ENCODE results near the gene HDAC4.

HDAC4 gene

DNA sequence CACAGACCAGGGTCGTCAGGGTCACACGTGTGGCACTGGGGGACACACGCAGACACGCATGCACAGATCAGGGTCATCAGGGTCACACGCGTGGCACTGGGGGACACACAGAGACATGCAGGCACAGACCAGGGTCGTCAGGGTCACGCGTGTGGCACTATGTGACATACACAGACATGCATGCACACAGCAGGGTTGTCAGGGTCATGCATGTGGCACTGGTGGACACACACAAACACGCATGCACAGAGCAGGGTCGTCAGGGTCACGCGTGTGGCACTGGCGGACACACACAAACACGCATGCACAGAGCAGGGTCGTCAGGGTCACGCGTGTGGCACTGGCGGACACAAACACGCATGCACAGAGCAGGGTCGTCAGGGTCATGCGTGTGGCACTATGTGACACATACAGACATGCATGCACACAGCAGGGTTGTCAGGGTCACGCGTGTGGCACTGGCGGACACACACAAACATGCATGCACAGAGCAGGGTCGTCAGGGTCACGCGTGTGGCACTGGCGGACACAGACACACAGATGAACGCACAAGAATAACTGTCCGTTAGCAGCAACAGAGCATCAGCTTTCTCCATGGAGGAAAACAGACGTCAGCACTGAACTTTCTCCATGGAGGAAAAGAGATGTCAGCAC is 34.9 kb downstream of the HDAC4 start:
- DNase-seq, result no peak

DNA sequence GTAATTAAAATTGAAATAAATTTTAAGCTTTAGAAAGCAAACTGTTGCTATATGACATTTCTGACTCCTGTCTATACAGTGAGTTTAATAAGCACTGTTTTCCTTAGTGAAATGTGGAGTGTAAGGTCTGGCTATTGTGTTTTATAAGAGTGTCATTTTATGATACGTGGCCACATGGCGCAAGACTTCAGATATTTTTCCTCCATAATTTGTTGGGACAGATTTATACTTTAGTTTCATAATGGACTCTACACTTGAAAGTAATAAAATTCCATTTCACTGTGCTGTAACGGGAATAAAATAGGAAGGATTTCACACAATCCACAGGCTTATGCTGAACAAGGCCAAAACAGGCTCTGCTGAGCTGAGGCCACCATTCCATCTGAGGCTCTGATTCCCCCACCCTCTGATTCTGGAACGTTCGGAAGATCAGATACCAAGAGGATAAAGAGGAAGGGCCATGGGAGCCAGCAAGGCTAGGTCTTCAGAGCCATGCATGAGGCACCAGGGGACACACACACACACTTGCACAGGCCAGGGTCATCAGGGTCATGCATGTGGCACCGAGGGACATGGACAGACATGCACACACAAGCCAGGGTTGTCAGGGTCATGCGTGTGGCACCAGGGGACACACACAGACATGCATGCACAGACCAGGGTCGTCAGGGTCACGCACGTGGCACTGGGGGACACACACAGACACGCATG is 35.6 kb downstream of the HDAC4 start:
- no peak for DNase-seq

DNA sequence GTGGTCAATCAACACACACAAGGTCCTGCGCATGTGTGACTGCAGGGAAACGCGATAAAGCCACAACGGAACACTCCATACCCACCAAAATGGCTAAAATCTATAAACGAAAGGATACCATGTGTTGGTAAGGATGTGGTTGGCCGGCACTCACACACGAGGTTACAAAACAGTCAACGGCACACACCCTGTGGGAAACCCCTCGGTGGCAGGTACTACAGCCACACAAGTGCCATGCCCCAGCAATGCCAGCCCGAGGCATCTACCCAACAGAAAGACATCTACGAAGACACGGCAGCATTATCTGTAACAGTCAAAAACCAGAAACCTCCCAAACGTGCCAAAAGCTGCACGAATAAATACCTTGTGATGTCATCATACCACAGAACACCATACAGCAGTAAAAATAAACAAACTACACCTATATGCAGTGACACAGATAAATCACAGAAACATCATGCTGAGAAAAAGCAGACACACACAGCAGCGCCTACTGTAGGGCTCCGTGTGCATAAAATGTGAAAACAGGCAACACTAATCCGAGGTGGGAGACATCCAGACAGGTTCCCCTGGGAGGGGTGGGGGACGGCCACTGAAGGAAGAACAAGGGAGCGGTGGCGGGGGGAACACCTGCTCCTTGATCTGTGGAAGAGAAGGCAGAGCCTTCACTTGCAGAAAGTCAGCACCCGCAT is 36.7 kb downstream of the HDAC4 start:
- DNase-seq, result no peak

DNA sequence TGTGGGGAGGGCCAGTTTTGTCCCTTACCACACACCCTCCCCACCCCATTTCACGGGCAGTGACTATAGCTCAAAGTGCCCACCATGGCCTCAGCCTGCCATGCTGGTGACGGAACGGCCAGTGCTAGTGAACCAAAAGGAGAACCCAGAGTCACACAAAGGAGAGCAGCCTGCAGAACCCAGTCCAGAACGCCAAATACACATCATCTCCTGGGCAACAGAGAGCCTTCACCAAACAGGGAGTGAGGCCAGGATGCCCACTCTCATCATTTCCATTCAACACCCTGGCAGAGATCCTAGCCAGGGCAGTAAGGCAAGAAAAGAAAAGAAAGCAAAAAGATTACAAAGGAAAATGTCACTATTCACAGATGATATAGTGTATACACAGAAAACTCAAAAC is 38.3 kb downstream of the HDAC4 start:
- DNase-seq, result no peak

DNA sequence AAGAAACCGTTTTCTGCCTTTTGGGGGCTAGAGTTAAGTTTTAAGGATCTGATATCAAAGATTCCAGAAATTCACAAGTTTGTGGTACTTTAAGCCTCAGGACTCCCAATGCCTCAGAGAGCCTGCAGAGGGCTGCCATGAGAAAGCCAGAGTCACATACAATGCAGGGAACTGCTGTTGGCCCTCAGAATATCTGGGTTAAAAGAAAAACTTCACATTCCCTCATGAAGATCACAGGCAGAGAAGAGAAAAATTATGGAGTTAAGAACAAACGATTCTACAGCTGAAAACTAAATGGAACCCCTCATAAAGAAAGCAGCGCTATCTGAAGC is 39.5 kb downstream of the HDAC4 start:
- DNase-seq, result no peak

DNA sequence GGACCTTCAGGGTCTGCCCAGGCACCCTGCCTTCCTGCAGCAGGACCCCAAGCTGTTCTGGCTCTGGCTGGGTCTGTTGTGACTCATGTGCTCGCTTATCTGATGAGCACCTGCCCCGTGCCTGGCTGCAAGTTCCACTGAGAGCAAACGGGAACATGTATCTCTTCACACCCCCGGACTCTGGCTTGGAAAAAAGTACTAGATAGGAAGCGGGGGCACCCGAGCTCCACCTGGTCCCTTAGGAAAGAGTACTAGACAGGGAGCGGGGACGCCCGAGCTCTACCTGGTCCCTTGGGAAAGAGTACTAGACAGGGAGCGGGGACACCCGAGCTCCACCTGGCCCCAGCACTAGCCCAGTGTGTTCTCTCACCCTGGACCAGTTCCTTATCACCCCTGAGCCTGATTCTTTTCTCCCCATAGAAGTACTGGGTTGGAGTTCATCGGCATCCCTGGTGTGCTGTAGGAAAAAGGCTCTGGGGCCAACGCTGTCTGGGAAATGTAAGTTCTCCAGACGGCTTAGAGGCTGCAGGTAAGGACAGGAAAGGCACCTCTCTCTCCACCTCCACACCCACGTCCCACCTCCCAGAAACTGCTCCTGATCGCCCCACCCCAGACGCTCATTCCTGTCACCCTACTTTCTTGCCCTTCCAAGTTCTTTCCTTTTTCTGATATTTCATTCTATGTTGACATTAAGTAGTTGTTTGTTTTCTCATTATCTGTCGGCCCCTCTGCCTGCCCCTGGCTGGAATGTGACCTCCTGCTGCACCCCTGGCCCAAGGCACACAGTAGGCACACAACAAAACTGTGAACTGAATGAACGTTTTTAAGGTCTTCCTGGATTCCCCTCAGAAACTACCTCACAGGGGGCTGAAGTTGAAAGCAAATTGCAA is 40.2 kb downstream of the HDAC4 start:
- DNase-seq, result no peak

DNA sequence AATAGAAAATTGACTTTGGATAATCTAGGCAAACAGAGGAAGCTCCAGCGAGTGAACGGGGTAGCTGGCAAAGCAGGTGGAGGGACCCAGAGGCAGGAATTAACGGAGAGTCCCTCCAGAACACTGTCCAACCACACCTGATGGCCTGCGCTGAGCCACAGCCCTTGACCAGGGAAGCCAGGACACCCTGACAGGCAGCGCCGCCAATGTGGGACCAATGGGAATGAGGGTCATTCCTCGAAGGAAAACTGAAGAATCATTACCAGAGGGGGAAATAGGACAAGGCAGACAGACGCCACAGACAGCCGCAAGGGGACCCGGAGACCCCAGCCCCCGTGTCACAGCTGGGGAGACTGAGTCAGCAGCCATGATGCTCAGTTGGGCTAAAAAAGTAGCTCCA is 40.8 kb downstream of the HDAC4 start:
- no peak for DNase-seq

DNA sequence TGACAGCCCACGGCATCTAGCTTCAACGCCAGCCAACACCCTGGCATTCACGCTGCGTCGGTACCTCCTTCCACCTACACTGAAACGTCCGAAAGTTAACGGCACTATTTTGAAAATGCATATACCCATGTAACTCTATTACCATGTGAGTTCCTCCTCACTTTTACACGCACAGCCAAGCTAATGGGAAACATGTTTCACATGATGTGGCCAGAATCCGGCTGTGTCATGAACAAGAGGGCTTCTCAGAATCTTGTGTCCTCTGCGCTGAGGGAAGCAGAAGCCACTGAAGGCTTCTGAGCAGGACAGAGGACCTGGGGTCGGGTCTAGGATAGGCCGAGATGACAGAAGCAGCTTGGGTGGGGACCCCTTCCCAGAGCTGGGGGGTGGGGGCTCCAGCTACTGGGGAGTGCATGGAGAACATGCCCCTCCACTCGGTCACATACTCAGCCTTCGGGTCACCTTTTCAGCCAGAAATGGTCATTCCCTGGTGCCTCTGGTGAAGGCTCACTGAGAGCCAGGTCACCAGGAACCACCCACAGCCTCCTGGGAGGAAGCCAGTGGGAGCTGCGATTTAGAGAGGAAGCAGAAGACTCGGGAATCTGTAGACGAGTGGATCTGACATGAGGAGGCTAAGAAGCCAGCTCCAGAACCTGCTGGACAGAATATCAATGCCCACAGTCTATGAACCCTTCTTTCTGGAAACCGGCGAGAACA is 41.5 kb downstream of the HDAC4 start:
- DNase-seq, result no peak

DNA sequence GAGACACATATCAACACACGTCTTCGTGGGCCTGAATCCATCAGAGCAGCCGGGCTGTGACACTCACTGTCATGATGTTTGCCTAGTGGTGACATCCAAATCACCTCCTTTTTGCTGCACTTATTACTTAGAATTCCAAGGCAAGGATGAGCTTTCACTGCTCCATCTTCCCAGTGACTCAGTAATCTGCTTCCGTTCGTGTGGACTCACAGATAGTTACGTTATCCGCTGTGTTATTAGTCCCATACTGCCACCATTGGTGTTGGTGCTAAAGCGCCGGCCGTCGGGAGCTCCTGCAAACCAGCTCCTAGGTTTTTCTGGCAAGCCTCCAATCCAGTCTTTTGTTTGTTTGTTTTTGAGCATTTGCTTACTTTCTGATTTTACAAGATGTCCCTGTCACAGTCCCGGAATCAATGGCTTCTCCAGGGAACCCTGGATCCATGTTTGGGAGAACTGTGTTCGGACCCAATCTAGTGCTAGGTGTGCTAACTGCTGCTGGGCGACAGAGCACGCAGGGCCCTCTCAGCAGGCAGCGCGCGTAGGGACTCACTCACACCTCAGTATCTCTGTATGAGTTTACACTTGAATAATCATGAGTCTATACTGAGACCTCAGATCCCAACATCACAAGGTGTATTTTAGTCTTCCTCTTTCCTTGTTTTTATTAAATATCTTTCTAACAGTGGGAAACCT is 42.6 kb downstream of the HDAC4 start:
- DNase-seq, result no peak

DNA sequence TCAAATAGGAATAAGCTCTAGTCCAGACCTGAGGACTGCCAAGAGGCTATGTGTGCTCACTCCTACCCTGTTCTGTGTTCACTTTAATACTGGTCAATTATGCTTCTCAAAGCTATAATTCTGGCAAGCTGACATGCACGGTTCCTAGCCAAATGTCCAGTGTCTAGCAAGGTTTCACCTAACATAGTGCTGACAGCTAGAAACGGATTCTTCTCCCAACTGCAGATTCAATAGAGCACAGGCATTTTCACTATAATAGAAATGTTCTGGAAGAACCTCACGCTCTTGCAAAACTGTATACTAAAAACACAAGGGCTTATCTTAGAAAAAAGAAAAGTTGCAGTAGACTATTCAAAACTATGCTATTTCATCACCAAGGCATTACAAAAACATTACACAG is 45.1 kb downstream of the HDAC4 start:
- DNase-seq, result no peak

DNA sequence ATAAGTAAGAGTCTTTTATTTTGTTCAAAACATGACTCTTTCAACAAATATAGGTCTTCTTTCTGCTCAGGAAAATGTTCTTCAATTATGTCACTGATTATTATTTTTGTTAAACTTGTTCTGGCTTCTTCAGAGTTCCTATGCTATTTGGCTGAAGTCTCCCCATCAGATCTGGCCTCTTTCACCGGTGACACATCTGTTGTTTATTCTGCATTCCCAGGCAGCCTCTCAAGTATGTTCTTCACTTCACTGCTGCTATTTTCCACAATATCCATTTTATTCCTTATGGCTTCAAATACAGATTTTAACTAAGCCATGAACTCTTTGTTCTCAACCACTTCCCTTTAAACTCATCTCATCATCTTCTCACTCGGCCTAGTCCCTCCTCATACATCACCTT is 45.7 kb downstream of the HDAC4 start:
- no peak for DNase-seq

DNA sequence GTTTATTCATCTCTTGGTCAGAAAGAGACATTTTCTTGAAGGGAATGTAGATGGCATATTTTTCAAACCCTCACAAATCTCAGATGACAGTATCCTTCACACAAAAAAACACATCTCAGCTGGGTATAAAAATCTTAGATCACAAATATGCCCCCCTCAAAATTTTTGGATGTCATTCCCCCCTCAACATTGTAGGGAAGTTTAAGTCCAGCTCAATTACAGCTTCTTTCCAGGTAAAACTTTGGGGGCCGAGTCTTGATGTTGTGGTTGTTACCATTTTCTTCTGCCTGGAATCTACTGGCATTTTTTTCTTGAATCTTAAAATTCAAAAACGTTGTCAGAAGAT is 46.1 kb downstream of the HDAC4 start:
- DNase-seq, result no peak

DNA sequence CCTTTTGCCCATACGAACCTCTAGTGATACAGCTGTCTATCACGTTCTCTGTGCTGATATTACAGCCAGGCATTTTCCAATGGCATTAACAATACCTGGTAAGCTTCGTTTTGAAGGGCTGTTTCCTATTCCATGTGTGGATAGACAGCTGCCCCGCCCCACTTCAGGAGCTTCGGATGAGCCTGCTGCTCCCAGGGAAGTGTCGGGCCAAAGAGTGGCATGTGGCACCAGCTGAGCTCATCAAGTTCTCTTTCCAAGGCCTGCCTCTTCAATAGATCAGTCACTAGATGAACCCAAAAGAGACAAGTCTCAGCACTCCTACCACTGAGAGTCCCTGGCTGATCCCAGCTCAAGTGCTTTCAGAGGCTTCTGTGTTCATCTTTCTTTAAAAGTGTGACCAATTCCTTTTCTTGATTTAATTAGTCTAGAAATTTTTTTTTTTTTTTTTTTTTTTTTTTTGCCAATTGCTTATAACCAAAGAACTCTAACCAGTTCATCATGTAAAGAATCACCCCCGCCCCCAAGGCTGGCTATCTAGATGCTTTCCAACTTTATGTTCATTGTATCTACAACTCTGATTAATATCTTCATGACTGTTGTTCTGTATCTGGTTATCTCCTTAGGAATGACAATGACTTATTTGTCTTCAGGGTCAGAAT is 46.6 kb downstream of the HDAC4 start:
- no peak for DNase-seq

DNA sequence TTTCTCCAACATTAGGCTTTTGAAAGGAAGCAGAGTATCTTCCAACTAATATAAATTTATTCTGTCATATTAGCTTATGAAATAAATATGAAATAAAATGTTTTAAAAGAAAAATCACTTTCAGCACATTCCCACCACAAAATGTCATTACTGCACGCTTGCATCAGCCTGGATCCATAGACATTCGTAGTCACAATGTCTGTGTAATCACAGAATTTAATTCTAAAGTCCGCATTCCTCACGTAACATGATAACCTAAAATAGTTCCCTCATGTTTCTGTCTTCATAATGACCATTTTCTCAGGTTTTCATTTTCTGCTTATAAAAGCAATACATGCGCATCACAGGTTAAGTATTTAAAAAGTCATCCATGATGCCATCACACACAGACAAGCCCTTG is 47.1 kb downstream of the HDAC4 start:
- no peak for DNase-seq

DNA sequence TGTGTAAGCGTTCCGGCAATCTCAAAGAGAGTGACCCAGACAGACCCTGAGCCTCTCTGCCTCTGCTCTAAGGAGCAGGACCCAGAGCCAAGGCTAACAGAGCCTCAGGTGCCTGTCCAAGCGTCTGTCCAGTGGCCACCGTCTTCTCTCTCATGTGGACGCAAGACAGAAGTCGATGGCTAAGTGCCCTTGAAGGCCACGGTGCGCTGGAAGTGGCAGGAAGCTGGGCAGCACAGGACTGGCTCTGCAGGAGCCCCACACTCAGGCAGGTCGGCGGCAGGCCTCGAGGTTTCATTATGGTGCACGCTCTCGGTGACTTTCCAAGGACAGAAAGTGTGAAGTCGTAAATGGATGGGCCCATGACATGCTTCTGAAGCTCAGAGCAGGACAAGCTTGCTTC is 49.1 kb downstream of the HDAC4 start:
- no peak for DNase-seq

DNA sequence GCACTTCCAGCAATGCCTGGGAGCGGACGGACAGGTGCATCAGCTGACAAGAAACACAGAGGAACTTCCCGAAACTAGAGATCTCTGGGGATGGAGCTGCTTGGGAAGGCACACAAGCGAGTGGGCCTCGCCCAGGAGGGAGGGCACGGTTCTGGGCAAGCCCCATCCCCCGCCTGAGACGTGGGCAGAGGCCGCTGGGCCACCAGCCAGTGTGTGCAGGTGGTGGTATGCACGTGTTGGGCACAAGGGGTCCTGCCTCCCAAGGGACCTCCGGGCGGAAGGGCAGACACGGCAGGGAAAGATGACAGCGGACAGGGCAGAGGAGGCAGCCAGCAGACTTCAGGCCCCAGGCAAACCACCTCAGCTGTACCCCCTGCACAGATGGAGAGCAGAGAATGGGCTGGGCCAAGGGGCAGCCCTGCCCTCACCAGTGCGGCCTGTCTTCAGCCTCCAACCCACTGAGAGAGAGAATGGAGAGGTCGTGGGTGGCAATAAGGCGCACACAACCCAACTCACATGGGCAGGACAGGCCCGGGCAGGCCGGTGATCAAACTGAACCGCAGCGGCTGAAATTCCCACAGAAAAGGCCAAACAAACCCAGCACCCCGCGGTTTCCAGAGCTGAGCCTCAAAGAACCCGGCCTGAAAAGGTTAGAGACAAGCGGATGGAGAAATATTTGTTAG is 51.2 kb downstream of the HDAC4 start:
- DNase-seq, result no peak

DNA sequence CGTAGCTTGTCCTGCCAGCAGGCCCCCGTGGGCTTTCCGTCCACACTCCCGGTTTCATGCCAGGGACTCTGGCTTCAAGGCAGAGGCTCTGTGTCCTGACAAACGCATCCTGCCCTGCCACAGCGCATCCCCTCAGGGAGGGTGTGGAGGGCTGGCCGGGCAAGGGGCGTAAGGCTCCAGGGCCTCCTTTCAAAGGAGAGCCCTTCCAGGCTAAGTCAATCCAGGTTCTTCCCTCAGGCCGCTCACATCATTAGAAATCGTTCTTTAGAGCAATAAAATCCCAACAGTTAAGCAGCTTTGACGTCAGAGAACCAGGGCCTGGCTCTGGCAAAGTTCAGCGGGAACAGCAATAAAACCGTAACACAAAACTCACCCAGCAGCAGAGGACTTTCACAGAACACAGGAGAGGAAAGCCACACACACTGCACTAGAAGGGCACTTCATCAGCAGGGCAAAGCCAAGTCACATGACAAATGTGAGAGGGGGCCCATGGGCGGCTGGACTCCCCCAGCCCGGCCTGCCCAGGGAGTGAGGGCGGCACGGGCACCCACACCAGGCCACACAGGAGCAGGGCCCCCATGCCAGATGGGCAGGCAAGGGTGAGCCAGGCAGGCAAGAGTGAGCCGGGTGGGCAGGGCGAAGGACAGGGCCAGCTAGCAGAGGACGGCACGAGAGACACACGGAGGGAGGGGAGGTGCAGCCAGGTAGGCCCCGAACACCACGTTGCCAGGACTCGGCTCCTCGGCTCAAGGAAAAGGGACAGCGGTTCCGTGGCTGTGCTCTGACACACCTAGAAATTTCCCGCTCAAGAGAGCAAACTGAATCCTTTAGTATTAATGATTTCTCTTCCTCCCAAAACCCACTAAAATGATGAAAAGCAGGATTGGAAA is 52.0 kb downstream of the HDAC4 start:
- DNase-seq, result no peak

DNA sequence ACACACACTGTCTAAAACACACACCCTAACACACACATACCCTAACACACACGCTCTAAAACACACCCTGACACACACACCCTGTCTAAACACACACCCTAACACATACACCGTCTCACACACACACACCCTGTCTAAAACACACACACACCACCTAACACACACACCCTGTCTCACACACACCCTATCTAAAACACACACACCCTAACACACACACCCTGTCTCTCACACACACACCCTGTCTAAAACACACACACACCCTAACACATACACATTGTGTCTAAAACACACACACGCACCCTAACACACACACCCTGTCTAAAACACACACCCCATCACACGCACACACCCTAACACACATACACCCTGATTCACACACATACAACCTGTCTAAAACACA is 54.1 kb downstream of the HDAC4 start:
- DNase-seq, result no peak

DNA sequence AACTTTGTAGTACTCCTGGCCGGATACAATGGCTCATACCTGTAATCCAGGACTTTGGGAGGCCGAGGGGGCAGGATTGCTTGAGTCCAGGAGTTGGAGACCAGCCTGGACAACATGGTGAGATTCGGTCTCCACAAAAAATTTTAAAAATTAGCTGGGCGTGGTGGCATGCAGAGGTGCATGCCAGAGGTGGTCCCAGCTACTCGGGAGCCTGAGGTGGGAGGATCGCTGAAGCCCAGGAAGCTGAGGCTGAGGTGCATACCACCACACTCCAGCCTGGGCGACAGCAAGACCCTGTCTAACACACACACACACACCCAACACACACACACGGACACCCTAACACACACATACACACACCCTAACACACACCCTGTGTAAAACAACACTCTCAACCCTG is 55.6 kb downstream of the HDAC4 start:
- DNase-seq, result no peak

DNA sequence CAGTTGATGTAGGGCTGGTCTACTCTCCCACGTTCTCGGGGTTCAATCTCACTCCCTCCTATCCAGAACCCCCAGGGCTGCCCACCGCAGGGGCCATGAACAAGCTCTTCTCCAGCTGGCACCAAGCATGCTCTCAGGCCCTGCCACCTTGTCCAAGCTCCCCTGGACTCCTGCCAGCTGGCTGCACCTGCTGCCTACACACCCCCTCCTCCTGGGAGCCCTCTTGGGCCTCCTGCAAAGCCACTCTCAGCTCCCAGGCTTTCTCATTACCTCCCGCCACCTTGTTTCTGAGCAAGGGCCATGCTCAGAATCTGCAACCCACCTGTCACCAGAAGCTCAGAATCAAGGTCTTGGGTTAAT is 56.0 kb downstream of the HDAC4 start:
- no peak for DNase-seq
